HL-60 (cell line): ENCODE measurements around the gene GJD4.

Source experiments
- GABPA ChIP-seq: IDR thresholded peaks from 2 replicates; pipeline ENCODE4 v1.6.1; 2012; ENCODE audit warnings: low read depth
- POLR2AphosphoS5 ChIP-seq: IDR thresholded peaks from 2 replicates; pipeline ENCODE4 v1.6.1; 2012; ENCODE audit warnings: low read depth
- TF ChIP-seq, protein P1 (sequence below): IDR thresholded peaks from one replicate; pipeline ENCODE4 v1.5.1; 2011; ENCODE audit warnings: low read length, control low read depth, inconsistent platforms; ENCODE audit not compliant: insufficient read depth
- TF ChIP-seq, protein P2 (sequence below): IDR thresholded peaks from 2 replicates; pipeline ENCODE4 v1.6.1; 2012; ENCODE audit warnings: low read depth; ENCODE audit not compliant: insufficient replicate concordance

DNA sequence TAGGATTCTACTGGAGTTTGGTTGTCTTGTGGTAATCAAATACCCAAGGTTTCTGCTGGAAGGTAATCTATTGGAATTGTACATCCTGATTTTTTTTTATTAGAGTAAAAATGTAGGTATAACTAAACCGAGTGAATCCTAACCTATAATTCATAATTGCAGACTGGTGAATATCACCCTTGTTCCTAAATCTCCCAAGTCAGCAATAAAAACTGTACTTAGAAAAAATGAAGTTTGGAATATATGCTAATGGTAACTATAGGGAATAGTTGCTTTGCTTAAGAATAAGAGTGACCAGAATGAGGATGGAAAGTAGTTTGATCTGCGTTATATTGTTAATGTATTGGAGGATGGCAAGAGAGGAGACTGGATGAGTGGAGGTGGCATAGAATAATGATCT is 47.7 kb downstream of the GJD4 start:
- TF ChIP-seq, protein P1, sequence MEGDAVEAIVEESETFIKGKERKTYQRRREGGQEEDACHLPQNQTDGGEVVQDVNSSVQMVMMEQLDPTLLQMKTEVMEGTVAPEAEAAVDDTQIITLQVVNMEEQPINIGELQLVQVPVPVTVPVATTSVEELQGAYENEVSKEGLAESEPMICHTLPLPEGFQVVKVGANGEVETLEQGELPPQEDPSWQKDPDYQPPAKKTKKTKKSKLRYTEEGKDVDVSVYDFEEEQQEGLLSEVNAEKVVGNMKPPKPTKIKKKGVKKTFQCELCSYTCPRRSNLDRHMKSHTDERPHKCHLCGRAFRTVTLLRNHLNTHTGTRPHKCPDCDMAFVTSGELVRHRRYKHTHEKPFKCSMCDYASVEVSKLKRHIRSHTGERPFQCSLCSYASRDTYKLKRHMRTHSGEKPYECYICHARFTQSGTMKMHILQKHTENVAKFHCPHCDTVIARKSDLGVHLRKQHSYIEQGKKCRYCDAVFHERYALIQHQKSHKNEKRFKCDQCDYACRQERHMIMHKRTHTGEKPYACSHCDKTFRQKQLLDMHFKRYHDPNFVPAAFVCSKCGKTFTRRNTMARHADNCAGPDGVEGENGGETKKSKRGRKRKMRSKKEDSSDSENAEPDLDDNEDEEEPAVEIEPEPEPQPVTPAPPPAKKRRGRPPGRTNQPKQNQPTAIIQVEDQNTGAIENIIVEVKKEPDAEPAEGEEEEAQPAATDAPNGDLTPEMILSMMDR, result no peak
- TF ChIP-seq, protein P2, sequence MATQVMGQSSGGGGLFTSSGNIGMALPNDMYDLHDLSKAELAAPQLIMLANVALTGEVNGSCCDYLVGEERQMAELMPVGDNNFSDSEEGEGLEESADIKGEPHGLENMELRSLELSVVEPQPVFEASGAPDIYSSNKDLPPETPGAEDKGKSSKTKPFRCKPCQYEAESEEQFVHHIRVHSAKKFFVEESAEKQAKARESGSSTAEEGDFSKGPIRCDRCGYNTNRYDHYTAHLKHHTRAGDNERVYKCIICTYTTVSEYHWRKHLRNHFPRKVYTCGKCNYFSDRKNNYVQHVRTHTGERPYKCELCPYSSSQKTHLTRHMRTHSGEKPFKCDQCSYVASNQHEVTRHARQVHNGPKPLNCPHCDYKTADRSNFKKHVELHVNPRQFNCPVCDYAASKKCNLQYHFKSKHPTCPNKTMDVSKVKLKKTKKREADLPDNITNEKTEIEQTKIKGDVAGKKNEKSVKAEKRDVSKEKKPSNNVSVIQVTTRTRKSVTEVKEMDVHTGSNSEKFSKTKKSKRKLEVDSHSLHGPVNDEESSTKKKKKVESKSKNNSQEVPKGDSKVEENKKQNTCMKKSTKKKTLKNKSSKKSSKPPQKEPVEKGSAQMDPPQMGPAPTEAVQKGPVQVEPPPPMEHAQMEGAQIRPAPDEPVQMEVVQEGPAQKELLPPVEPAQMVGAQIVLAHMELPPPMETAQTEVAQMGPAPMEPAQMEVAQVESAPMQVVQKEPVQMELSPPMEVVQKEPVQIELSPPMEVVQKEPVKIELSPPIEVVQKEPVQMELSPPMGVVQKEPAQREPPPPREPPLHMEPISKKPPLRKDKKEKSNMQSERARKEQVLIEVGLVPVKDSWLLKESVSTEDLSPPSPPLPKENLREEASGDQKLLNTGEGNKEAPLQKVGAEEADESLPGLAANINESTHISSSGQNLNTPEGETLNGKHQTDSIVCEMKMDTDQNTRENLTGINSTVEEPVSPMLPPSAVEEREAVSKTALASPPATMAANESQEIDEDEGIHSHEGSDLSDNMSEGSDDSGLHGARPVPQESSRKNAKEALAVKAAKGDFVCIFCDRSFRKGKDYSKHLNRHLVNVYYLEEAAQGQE, result no peak
- TF ChIP-seq POLR2AphosphoS5 (no peak), GABPA (no peak)
